EL (cell line): Measurements from ENCODE around the gene RAB21.
"Not testable (repeated sequence)": the region's sequence is repeated elsewhere in the genome, so short reads cannot be mapped to it uniquely, and the experiment has no call there.

ENCODE experiments used
- DNase-seq: peaks from one replicate; pipeline ENCODE4 v3.0.0-alpha.2; 2016

The RAB21 gene

DNA sequence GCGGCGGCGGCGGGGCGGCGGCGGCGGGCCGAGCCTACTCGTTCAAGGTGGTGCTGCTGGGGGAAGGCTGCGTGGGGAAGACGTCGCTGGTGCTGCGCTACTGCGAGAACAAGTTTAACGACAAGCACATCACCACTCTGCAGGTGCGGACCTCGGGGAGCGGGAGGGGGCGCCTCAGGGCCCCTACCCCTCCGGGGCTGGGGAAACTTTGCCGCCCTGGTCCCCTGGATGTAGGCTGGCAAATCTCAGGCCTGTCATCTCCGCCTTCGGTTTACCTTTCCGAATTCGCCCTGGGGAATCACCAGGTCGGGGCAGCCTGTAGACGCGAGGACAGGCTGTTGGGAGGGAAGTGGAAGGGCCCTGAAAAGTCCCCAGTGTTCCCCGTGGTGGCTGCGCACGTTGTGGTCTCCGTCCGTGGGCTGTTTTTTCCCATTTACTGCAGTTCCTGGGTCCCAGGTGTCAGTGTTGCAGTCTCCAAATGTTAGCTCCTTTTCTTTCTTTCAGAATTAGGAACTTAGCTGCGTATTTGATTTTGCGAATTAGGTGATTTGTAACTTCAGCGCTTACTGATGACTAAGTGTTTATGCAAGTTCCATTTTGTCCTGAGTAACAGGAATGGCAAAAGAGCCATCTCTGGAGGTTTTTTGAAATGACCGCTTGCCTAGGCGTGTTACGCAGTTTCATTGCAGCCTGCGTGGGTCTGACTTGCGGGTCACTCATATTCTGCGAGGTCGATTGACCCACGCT lies 656 bp downstream of the RAB21 start:
- peak; percentile 57 for DNase-seq

DNA sequence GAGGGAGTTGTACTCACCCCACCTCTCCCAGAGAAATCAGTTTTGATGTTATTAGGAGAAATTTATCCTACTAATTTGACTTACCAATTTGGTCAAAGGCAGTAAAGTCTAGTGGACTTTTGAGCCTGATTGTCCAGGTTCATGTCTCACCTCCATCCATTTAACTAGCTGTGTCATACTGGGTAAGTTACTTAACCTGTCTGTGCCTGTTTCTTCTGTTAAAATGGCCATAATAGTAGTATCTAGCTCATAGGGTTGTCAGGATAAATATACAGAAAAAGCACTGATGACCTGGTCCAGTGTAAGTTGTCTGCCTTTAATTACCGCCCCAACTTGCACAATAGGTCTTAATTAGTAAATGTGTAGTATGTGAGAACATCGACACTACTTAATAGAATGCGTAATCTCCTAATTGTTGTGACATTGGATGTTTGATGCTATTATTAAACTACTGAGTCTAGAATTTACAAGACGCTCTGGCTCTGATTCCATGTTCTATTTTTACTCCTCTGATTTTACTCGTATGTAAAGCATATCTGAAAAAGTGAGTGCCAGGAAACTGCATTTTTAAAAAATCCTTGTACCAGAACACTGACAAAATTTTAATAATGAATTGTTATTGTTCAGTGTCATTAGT lies 1.5 kb downstream of the RAB21 start:
- no peak for DNase-seq

DNA sequence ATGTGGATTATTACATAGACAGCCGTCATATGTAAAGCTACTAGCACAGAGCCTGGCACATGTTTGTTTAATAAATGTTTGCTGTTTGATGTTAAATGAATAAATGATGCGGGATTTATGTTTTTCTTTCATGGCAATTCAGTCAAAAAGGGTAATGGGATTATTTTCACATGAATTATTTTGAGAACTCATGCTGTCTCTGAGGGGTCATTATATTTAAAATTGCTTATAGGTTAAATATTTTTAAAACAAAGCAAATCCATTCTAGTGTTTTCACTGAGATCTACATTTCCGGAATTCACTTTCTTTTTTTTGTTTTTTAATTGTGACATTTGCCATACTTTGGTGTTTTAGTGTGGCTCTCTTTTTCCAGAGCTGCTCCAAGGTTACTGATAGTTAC lies 5.3 kb downstream of the RAB21 start:
- no peak for DNase-seq

DNA sequence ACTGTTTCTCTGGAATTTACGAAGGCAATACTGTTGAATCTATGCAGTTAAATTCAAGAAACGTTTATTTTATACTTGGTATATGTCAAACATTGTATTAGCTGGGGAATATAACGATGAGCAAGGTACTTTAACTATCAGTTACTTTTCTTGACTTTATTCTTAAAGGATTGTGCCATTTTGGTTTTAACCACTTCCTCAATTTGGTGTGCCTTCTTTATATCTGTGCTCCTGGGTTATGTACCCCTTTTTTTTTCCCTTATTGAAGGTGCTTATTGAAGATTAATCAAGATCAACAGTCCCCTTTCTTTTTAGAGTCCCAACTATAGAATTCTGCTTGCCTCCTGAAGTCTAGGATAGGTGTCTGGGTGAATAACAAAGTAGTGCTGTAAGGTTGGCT lies 5.8 kb downstream of the RAB21 start:
- no peak for DNase-seq

DNA sequence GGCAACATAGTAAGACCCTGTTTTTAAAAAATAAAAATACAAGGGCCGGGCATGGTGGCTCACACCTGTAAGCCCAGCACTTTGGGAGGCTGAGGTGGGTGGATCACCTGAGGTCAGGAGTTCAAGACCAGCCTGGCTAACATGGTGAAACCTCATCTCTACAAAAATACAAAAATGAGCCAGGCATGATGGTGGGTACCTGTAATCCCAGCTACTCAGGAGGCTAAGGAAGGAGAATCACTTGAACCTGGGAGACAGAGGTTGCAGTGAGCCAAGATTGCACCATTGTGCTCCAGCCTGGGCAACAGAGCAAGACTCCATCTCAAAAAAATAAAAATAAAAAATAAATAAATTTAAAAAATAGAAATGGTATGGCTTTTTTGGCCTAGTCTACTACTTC lies 6.7 kb downstream of the RAB21 start:
- not testable (repeated sequence) for DNase-seq

DNA sequence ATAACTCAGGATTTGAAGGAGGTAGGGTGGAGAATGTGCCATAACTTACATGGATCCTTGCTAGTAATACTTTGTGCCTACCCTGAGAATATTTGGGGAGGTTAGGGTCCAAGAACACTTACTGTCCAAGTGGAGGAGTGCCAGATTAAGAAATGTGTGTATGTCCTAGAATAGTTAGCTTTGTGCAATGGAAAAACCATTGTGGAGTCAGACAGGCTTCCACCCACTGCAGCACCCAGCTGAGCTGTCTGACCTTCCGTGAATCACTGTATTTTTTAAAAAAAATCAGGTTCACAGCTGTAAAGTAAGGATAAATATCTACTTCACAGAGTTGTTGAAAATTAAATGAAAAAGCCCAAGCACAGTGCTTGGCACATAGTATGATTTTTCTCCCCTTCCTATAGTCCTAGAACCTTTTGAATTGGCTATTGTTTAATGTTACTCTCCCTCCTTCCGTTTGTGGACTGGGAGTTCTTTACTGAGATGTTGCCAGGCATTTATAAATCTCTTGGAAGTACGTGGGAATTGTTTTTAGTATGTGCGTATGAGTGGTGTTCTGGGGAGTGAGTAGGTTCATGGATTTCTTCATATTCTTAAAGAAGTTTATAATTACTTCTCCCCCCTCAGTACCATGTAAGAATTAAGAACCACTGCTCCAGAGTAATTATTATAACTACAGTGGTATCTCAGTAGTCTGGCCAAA lies 9.2 kb downstream of the RAB21 start:
- DNase-seq = no peak

DNA sequence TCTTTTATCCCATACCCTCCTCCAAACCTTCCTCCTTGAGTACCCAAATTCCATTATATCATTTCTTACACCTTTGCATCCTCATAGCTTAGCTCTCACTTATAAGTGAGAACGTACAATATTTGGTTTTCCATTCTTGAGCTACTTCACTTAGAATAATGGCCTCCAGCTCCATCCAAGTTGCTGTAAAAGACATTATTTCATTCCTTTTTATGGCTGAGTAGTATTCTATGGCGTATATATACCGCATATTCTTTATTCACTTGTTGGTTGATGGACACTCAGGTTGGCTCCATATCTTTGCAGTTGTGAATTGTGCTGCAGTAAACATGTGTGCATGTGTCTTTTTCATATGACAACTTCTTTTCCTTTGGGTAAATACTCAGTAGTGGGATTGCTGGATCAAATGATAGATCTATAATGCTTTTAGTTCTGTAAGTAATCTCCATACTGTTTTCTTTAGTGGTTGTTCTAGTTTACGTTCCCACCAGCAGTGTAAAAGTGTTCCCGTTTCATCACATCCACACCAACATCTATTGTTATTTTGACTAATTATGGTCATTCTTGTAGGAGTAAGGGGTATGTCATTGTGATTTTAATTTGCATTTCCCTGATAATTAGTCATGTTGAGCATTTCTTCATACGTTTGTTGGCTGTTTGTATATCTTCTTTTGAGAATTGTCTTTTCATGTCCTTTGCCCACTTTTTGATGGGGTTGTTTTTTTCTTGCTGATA lies 10.1 kb downstream of the RAB21 start:
- DNase-seq = no peak

DNA sequence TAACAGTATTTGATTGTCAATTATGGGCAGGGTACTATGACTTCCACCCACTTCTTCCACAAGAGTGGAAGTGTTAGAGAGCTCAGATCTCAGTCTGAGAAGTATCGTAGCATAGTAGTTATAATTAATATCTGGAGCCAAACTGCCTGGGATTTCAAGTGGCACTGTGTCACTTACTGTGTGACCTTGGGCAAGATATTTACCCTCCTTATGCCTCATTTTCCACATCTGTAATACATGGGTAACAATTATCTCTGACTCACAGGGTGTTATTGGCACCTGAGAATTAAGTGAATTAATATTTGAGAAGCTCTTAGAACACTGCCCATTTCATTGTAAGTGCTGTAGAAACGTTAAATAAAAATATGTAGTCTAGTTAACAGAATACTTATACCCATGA lies 11.5 kb downstream of the RAB21 start:
- DNase-seq = no peak

DNA sequence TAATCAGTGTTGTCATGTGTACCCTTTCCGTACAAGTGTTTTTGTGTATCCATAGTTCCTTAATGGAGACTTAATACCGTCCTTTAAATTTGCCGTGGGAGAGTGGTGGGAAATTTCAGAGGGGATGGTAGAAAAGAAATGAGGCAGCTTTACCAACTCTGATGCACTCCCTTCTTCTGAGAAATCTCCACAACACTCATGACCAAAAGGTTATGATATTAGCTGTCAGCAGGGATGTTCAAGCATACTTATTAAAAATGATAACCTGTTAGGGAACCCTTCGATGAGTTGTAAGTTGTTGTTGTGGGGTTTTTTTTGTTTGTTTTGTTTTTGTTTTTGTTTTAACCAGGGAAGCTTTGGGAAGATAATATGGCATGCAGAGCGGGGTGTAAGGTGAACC lies 12.5 kb downstream of the RAB21 start:
- DNase-seq = no peak

DNA sequence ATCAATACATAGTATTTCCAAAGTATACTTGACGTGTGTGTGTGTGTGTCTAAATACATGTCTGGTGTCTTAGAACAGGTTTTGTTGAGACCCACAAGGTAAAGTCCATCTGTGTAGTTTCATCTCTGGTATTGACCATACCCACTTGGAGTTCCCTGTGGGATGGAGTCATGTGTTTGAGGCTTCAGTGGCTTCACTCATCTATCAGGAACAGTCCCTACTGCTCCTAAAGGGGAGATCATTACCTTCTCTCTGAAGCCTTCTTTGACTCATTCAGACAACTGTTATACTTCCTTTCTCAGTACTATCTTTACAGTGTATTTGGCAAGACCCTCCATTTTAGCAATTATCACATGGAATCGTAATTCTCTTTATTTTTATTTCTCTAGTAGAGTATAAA lies 14.2 kb downstream of the RAB21 start:
- DNase-seq = no peak

DNA sequence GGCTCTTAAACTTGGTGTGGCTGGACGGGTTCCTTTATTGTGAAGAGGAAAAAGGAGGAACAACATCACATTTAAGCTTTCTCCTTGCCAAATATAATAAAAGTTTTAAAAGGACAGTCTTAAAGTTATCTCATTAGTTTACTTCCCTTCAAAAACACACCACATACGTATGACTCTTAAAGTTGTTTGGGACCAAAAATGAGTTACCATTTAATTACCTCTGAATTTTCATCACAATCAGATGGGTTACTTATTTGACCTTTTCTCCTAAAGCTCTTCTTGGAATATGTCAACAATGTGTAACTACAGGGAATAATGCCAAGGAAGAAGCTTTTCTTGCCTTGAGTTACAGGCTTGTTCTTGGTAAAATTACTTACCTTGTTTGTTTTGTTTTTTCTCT lies 16.4 kb downstream of the RAB21 start:
- DNase-seq = no peak

DNA sequence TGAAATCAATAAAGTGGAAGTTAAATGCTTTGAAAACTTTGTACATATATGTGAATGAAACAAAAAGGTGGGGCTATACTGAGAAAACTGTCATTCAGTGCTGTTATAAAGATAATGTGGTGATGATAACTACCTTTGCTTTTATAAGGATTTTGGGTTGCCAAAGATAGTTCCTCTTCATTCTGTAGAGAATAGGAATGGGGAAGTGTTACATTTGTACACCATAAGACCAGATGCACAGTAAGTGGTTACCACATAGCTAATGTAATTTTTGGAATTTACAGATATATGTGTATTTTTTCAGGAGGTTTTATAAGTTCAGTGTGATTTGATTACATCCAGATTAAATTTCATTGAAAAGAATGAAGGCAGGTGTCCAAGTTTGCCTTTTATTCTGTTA lies 18.1 kb downstream of the RAB21 start:
- DNase-seq = no peak

DNA sequence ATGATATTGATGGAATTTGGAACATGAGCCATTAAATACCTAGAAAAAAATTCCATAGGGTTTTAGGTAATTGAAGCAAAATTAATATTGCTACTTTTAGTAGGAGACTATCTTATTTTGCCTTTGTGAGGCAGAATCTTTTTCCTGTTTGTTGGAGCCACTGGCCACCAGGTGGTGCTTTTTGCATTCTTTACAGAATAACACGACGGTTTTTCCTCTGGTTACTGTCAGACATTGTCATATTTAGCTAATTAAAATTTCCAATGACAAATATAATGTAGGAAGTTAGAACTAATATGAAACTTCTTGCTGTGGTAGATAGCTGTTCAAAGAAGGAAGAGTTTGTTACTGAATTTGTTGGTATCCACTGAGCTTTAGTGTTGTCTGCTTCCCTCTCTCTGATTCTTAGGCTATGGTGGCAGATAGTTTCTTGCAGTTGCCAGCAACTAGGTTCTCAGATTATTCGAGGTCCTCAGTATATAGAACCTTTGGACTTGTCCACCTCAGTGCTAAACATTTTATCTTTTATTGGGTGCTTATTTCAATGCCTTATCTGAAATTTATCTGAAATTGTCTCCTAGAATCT lies 25.7 kb downstream of the RAB21 start:
- DNase-seq = peak; percentile 43

DNA sequence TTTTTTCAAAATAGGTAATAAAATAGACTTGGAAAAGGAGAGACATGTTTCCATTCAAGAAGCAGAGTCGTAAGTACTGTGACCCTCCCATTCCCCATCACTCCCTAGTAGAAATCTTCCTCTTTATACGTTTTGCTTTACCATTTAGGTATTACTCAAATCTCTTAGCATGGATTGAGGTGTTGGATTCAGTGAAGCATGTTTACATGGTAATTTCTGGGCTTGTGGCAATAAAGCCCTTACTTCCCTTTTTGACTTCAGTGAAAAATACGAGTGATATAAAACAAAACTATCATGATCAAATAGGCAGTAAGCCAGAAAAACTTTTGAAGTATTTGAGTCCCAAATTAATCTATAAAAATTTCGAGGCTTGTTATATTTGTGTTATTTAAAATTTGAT lies 27.4 kb downstream of the RAB21 start:
- DNase-seq = no peak

DNA sequence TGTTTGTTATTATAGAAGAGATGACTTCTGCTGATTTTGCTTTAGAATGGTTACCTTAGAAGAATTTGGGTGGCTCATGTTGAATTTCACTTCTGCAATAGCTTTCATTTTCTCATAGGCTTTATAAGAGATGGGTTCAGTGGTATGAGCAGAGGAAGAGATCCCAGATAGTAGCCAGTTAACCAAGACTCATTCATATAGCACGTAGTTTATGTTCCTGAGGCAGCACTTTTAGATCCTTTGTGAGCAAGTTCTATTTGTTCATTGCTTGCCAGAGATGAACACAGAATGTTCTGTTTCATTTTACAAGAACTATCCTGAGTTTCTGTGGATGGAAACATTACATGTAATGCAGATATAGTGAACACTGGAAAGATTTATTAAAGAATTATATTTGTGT lies 32.2 kb downstream of the RAB21 start:
- no peak for DNase-seq

DNA sequence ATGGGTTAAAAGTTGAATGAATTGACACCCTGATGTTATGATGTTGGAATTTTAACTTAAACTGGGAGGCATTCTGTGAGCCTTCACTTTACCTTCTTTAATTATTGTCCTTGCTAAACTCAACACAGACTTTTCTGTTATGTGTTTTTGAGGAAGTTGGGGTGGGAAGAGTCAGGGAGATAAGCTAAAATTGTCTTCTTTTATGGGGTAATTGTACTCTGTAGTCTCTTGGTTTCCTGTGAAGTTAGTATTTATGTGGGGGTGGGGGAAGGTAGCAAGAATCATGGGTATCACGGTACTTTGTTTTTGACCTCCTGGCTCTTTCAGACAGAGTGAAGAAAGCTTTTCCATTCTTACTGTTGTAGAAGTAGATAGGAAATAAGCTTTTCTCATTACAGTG lies 32.9 kb downstream of the RAB21 start:
- no peak for DNase-seq

DNA sequence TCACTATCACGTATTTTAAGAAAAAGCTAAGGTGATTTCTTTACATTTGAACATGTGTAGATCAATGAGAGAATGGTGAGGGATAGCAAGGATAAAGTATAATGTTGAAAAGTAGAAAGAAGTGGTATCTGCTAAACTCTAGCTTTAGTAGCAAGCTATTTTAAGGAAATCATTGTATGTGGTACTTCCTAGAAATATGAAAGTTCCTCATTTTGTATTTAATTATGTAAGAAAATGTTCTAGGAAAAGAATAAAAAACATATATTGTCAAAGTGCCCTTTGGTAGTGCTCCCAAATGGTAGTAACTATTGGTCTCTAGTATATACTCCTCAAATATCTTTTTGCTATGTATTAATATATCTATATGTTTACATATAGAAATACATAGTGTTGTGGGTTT lies 35.7 kb downstream of the RAB21 start:
- no peak for DNase-seq

DNA sequence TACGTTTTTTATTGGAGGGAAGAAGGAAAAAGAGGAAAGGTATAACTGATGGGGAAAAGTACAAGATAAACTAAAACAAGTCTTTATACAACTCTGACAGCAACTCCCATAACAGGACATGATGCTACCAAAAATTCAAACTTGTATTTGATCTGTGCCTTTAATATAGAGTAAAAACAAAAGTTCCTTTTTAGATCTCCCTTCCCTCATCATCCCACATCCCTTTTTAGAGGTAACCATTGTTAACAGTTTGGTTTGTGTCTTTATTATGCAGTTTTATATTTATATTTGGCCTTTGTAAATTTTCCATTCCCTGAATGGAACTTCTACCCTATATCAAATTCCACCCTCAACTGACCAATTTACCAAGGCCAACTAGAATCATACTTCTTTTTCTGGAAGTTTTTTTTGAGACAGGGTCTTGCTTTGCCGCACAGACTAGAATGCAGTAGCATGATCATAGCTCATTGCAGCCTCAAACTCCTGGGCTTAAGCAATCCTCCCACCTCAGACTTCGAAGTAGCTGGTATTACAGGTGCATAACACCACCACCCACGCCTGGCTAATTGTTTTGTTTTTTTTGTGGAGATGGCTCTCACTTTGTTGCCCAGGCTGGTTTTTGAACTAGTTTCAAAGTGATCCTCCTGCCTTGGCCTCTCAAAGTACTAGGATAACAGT lies 36.9 kb downstream of the RAB21 start:
- no peak for DNase-seq

DNA sequence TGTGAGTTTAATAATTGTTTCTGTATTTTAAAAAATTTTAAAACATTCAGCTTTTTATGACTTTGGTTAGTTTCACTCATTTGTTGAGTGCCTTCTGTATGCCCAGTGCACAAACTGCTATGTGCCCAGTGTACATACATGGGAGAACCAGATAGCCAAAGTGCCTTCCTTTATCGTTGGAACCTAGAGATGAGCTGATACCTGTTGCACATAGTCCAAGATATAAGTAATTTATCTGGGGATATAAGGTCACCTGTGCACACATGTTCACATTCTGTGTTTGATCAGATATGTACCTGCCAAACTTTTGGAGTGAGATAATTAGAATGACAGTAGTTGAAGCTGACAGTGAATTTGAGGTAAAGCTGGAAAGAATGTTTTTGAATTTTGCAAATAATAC lies 37.9 kb downstream of the RAB21 start:
- DNase-seq = no peak

DNA sequence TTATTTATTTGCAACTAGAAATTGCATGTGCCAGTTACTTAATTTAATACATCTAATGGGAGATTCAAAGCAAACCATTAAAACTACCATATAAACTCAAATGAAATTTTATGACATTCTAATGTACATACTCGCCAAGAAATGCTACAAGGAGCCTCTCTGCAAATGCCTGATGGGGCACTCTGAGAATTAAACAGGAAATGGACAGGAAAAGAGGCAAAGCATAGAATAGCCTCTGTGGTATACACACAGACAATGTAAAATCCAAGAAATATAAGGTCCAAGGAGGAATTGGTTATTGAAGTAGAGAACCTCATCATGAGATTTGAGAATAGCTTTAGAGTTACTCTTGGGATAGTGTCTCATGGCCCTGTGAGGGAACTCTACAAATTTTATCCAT lies 41.2 kb downstream of the RAB21 start:
- no peak for DNase-seq

DNA sequence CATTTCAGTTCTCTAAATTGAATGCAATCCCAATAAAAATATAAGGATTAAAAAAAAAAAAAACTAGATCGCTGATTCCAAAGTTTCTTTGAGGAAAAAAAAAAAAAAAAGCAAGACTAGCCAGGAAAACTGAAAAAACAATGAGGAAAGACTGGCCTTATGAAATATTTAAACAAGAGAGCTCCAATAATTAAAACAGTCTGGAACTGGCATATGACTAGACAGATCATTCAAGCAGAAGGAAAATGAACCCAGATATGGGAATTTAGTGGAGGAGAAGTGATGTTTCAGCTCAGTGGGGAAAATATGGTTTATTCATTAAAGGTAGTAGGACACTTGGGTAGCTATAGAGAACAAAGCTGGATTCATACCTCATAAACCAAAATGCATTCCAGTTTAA lies 42.9 kb downstream of the RAB21 start:
- DNase-seq = no peak

DNA sequence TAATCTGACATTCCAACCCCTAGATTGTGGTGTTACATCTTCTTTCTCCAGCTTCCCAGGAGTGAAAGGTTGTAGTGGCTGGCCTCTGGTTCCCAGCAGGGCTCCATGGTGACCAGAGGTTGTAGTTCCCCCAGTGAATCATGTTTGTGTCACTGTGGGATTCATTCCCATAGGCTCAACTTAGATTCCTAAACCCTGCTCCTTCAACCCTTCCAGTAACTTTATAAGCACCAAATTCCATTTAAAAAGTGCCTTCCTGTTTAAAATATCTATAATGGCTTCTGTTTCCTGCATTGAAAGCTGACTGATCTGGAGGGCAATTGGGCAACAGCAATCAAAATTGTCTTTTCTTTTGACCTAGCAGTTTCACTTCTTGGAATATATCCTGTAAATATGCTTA lies 44.4 kb downstream of the RAB21 start:
- DNase-seq = peak; percentile 59

DNA sequence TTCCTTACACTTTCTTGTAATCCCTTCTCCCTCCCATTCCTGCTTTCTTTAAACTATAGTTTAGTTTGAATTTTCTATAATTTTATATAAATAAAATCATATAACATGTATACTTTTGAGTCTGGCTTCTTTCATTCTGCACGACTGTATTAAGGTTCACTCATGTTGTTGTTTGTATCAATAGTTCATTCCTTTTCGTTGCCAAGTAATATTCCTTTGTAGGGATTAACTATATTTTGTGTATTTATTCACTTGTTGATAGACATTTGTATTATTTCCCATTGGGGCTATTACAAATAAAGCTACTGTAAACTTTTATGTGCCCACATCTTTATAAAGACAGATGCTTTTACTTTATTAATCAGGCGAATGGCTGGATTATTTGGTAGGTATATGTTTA lies 45.5 kb downstream of the RAB21 start:
- no peak for DNase-seq
